CMK (cell line): ENCODE measurements around the gene WNT2.

ENCODE experiments used
- DNase-seq: peaks from one replicate; pipeline ENCODE4 v3.0.0-alpha.2; 2010; ENCODE audit warnings: low read depth

Gene WNT2

DNA sequence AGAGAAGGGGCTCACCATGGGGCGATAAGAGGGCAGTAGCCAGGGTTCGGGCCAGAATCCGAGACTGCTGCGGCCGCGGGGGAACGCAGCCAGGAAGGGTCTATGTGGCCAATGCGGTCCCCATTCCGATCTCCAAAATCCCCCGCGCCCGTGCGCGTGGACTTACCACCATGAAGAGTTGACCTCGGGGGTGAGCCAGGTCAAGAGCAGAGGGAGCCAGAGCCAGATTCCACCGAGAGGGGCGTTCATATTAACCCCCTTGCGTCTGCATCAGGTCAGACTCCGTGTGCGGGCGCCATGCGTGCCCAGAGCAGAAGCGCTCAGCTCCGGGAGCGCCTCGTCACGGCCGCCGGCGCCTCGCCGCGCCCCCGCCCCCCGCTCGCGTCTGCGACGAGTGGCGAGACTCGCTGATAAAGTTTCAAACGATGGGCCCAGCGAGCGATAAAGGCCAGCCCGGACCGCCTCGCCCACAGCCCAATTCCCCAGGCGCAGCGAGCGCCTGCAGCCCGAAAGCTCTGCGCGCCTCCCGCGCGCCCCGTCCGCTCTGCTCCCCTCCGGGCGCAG, at the start of gene WNT2:
Gene WNT2 (minus strand): TSS at position 318 of the 564 bp plus-strand sequence. CDS start 69 bp downstream, at position 249.
- no peak for DNase-seq

DNA sequence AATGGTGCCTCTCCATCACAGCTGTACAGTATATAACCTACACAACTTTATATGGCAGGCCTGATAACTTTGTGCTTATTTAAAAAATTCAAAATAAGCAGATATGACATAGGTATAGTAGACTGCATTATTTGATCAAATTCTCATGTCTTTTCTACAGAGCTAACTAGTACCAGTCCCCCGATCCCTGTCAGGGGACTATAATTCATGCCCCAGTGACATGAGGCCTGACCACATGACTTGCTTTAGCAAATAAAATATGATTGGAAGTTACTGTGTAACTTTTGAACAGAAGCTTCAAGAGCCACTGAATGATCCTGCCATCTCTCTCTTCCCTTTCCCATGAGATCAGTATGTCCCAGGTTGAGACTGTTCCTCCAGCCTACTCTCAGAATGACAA, 49.2 kb upstream of the WNT2 start:
- DNase-seq = no peak

DNA sequence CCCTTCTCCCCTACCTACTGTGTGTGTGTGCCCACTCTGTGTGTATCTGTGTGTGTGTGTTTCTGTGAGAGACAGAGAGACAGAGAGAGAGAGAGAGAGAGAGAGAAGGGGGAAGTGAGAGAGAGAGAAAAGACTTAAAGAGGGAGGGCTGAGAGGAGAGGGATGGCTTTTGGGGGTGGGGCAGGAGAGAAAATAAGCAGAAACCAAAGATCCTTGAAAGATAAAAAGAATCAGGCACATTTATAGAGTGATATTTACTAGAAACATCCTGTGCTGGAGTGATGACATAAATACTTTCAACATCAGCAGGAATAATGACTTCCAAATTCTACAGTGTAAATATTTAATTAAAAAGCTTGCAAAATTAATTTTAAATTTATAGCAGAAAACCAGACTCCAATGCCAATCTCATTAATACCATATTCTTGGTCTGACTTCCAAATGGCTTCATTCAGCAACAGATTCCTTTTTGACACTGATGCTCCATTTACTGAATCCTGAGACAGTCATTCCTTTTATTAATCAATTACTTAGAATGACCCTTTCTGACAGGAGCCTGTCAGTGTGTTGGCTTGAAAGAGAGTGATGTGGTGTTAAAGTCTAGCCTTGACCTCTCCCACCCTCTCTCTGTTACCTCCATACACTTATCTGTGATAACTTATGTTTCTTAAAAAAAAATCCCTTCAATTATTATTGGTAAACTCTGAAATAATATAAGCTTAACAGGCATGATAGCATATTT, 41.7 kb upstream of the WNT2 start:
- no peak for DNase-seq

DNA sequence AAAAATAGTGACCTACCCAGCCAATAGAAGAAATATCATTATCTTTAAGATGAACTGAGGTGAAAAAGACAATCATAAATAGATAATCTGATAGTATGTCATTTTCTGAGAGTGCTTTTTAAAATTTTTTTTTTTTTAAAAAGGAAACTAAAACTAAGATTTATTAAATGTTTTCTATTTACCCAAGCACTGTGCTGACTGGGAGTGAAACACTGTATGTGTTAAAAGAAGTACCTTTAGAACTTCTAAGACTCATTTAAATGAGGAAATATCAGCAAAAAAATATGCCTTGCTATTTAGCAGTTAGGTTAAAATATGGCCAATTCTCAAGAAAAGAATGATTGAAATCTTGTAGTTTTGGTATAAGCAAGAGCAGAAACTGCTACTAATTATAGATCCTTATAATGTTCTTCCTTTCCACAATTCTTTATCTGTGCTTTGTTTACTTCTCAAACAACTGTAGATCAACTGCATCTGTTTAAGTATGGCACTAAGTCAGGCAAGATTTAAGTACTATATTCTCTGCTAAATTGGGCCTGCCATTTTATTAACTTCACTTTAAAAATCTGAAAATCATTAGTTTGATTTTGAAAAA, 39.5 kb upstream of the WNT2 start:
- no peak for DNase-seq

DNA sequence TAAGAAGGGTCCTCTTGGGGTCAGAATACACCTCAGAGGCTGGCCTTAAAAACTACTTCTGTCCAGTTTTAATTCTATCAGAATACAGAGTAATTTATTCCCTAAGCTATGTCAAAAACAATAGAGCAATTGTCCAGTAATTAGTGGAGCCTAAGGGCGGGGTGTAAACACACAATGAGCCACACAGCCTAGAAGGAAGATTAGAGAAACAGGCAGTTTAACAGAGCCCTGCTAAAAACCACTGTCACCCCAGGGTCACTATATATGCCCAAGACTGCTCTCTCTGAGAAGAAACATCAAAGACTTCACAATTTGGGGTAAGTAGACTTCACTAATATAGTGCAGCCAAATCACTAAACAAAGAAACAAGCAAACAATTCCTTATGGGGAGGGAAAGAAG, 27.2 kb upstream of the WNT2 start:
- DNase-seq = no peak

DNA sequence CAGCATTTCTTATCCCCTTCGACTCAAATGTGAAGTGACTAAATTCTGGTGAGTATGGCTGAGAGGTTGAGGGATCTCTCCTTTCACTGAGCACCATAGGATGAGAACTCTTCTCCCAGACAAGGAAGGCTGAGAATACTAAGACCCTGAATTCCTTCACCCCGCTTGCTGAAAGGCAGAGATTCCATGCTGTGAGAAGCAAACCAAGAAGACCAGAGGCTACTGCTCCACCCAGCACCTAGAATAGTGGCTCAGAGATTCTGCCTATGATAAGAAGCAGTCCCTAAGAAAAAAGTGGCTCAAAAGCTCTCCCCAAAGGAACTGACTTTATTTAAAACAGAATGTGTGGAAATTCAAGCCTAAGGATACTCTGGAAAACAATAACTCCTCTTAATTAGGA, 26.7 kb upstream of the WNT2 start:
- DNase-seq = no peak

DNA sequence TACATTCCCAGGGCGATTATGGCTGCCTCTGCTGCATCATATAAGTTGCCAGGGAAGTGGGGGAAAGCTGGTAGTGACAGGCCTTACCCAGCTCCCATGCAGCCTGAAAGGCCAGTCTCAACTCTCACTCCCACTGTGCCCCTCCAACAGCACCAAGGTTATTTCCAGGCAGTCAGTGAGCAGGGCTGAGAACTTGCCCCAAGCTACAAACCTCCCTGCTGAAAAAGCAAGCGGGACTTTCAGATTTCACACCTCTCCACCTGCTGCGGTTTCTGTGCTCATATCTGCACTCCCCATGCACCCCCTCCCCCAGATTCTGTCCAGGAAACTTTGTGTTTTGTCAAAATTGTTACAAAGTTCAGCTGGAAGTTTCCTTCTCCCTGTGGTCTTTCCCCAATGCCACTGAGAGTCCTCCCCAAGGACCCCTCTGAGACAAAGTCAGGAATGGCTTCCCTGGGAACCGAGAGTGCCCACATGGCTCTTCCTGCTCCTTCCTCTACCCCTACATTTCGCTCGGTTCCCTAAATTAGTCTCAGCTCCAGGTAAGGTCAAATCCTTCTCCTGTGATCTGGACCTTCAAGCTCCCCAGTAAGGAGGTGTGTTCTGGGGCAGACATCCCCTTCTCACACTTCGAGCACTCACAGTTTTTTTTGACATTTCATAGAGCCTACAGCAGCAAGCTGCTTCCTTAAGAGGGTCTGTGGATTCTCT, 25.3 kb upstream of the WNT2 start:
- DNase-seq = no peak

DNA sequence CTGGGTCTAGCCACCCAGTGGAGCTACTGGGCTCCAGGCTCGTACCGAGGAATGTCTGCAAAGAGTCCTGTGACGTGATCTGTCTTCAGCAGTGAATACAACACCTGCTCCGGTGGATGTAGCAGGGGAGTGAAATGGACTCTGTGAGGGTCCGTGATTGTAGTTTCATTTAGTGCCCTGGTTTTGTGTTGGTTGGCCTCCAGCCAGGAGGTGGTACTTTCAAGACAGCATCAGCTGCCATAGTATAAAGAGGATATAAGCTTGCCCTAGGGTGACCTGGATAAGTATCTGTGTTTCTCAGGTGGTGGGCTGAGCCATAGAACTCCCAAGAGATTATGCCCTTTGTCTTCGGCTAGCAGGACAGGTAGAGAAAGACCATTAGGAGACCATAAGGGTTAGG, 24.6 kb upstream of the WNT2 start:
- no peak for DNase-seq

DNA sequence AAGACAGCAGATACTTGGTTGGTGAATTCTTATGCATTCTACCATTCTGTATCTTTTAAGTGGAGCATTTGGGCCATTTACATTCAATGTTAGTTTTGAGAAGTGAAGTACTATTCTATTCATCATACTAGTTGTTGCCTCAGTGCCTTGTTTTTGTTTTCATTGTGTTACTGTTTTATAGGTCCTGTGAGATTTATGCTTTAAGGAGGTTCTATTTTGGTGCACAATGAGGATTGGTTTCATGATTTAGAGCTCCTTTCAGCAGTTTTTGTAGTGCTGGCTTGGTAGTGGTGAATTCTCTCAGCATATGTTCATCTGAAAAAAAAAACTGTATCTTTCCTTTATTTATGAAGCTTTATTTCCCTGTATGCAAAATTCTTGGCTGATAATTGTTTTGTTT, 23.3 kb upstream of the WNT2 start:
- DNase-seq = no peak

DNA sequence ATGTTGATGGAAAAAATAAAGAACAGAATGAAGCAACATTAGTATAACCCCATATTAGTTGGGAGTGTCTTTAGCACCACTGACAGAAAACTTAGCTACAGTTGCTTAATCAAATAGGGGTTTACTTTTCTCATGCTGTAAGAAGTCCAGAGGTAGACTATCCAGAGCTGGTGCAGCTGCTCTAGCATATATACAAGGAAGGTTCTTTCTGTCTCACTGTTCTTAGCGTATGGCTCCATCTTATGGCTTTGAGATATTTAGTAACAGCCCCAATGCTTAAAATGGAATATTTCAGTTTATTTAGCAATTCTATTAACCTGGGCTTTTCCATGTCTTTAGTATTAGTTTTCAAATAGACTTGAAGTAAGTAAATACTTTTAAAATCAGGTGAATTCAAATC, 15.2 kb upstream of the WNT2 start:
- no peak for DNase-seq

DNA sequence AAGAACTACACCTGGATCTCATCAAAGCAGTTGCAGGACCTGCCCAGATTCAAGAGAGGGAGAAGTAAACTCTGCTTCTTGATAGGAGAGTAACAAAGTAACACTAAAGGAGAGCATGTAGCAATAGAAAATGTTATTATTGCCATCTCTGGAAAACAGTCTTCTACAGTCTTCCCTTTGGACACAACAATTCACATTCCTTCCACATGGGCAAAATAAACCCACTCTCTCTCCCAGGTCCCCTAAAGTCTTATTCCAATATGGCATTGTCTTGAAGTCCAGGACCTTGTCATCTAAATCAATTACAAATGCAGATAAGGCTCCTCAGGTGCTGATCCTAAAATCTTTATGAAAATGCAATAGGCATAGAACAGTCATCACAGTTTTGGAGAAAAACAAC, 10.3 kb upstream of the WNT2 start:
- no peak for DNase-seq

DNA sequence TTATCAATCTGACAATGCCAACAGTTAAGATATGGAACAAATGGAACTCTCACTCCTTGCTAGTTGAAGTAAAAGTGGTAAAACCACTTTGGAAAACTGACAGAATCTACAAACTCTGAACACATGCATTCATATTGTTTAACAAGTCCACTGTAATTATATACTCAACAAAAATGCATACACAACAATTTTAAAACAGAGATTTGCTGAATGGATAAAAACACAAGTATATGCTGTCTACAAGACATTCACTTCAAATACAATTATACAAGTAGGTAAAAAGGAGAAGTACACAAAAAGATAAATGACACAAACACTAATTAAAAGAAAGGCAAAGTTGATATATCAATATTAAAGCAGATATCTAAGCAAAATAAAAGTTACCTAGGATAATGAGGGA, 9.2 kb upstream of the WNT2 start:
- DNase-seq = no peak

DNA sequence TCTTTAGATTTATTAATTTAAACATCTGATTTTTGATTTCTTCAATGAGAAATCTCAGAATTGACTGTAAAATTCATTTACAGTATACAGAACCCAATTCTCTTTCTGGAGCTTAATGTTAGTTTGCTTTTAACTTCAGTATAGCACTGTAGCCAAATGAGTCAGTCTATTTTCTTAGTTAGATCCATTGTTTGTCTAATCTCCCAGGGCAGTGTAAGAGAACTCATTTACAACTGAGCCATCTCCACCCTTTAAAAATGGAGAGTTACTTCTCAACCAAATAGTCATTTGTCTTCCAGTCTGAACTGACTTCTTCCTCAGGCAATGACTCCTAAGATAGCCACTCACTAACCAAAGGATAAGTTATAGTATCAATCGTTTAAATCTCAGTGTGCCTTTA, 3.0 kb upstream of the WNT2 start:
- no peak for DNase-seq

DNA sequence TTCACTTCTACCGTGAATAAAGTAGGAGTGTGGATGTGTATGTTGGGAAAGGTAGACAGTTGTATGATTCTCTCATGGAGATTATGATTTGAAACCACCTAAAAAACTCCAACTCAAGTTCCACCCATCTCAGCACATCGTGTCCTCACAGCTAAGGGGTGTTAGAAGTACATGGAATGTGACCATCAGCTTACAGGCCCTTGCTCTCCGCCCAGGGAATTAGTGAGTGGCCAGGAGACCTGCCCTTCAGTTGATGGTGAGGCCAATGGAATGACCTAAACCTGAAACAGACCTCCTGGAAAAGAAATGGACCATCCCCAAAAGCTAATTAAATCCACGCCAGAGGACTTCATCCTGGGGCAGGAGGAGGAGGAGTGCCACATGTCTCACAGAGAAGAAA, 2.1 kb upstream of the WNT2 start:
- no peak for DNase-seq

DNA sequence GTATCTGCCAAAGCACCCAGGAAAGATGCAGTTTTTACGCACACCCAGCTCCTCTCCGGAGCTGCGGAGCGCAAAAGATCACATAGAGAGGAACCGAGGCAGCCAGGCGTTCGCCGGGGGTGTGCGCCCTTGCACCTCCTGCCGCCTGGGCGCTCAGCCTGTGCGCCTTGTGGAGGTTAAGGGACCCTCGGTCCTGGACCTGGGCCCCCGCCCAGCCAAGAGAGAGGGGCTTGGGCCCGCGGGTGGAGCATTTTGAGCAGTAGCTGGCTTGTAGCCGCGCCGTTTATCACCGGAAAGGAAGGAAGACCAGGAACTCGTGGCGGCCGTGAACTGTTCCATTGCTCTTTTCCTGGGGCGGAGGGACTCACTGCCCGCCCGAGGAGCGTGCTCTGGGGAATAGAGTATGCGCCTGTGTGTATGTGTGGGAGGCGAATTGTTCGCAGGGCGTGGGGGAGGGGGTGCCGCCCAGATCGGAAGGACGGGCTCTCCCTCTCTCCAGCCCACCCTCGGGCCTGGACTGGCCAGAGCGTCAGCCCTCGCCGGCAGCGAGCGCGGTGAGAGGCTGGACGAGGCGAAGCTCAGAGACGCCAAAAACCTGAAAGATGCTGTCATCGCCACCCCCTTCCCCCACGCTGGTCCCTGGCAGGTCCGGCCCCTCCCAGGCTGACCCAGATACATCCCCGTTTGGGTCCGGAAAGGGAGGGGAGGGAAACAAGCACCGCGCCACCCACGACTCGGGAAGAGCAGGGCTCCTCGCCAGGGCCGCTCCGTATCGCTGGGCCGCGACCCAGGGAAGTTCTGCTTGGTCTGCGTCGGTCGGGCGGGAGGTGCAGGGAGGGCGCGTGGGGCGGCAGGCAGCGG, 1.2 kb upstream of the WNT2 start:
- DNase-seq = no peak

DNA sequence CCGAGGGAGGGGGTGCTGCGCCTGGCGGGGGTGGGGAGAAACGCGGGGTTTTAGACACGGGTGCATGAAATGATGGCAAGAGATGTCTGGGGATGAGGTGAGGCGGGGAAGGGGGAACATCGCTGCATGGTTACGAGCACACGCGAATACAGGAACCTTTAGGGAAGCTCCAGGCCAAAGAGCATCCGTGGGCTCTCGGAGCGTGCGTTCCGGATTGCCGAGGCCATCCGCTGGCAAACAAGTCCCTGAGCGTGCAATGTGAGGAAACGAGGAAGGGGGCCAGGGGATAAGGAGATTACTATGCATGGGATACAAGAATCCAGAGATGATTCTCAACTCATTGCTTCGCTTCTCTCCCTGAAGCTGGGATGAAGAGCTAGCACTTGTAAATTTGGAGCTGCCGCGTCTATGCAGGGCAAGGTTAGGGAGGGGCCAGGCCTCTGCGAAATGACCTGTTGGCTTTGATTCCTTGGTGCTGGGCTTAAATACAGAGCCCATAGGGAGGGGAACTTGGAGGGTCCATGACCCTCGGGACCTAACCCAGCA, 520 bp upstream of the WNT2 start:
- DNase-seq = no peak

DNA sequence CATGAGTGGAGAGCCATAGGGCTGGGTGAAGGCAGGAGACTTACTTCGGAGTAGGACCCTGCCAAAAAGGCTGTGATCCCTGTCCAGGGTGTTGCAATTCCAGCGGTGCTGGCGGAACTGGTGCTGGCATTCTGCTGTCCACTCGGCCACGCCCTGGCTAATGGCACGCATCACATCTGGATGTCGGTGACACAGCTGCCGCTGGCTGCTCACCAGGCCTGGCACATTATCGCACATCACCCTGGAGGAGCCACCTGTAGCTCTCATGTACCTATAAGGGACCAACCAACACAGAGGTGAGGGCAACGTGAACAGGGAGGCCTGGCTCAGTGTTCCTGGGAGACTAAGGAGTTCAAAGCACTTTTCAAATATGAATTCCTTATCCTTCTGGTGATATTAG, 2.3 kb downstream of the WNT2 start:
- DNase-seq = no peak

DNA sequence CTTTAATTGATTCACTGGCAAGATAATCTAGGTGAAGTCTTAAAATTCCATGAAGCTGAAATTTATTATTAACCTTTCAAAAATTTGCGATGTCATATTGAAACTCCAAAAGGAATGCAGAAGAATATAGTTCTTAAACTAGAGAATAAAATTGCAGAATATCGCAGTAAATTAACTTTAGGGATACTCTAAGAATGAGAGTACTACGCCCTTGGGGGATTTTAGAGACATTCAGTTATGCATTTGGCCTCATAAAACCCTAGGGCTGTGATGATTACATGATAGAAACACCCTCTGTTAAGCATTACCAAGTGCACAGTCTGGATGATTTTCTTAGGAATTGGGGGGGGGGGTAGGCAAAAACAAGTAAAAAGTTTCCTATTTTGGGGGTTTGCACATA, 3.7 kb downstream of the WNT2 start:
- no peak for DNase-seq

DNA sequence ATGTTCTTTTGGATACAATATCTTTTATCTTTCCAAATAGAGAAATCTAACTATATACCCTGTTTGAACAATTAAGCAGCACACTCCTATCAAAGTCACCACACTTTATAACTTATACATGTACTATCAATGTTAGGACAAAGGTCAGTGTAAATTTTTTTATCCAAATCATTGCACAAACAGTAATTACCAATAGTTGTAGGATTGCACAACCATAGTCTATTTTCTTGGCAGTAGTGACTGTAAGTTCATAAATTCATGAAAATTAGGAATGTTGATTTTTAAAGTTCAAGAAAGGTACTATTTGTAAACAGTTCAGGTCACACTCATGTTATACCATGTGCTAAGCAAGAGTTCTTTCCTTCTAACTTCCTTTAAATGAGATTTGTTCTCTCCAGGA, 9.3 kb downstream of the WNT2 start:
- no peak for DNase-seq

DNA sequence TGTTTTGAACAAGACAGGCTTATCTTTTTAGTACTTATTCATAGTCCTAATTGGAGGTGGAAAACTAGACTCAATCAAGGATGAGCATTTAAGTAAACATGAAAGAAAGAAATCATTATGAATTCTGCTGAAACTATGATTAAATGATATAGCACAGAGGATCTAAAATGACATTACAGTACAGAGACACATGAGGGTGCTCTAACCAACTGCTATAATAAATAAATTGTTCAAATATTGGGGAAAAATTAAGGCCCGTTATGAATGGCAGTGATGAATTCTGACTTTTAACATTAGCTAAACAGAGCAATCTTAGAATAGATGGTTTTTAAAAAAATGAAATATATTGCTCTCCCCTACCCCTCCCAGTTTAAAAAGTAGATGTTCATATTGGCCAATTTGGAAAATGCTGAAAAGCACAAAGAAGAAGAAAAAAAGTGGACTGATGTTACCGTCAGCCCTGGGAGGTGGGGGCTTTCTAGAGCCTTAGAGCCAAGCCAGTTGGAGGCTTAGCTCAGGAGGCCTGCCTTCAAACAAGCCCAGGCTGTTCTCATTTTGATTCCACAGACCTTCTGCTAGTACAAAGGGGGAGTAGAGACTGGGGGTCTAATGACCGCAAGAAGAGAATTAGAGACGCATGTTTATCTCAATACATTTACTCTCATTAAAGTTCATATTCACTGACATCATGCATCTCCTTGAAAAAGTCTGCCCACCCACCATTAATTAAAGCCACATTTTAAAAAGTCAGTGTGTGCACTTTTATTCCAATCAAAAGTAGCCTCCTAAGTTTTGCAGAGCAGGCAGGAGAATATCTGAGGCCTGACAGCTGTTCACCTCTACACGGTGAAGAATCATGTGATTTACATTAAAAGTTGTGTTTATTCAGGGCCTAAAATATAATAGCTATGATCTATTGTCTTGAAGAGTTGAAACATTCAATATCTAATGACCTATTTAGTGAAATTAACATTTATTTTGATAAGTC, 10.0 kb downstream of the WNT2 start:
- no peak for DNase-seq

DNA sequence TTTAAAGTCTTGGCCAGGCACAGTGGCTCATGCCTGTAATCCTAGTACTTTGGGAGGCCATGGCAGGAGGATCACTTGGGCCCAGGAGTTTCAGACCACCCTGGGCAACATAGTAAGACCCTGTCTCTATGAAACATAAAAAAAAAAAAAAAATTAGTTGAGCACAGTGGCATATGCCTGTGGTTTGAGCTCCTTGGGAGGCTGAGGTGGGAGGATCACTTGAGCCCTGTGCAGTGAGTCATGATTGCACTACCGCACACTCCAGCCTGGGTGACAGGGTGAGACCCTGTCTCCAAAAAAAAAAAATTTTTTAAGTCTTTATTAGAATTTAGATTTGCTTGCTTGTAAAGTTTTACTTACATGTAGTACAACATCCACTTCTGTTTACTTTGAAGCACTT, 14.0 kb downstream of the WNT2 start:
- DNase-seq = no peak
